ENCODE data around the gene ARHGEF25.
"Not testable (repeated sequence)": the region's sequence is repeated elsewhere in the genome, so short reads cannot be mapped to it uniquely, and the experiment has no call there.

The ARHGEF25 gene

GRCh38 chr12:57584050-57584449 lies 27.2 kb upstream of the ARHGEF25 start:
- no peak for DNase-seq
- intact Hi-C loops (cut with DNase I): loop anchor here (5.0 kb wide), 2 partner anchors 108 to 153 kb away; partner anchors contain the start of genes AGAP2 and OS9

- DNase-seq: no peak
- intact Hi-C loops (cut with DNase I): loop anchor here (5.0 kb wide), 2 partner anchors 108 to 153 kb away; partner anchors contain the start of genes AGAP2 and OS9
These were observed 26.5 kb upstream of the ARHGEF25 start for GRCh38 chr12:57584690-57585089.

GRCh38 chr12:57585156-57585555 lies 26.1 kb upstream of the ARHGEF25 start:
- DNase-seq: no peak
- intact Hi-C loops (cut with DNase I): no loop called here

GRCh38 chr12:57586128-57586527 lies 25.1 kb upstream of the ARHGEF25 start:
- peak in 1 of 10 donors; percentile 79 for DNase-seq
- intact Hi-C loops (cut with DNase I): no loop called here

GRCh38 chr12:57586832-57587429 lies 24.3 kb upstream of the ARHGEF25 start:
- peak in 1 of 10 donors; percentile 11 for DNase-seq
- intact Hi-C loops (cut with DNase I): no loop called here

- DNase-seq: peak in 1 of 10 donors; percentile 22
- intact Hi-C loops (cut with DNase I): not testable (repeated sequence)
These were observed 22.2 kb upstream of the ARHGEF25 start for GRCh38 chr12:57588951-57589610.

- no peak for DNase-seq
- intact Hi-C loops (cut with DNase I): no loop called here
These were observed 20.8 kb upstream of the ARHGEF25 start for GRCh38 chr12:57590479-57590863.

- intact Hi-C loops (cut with DNase I): no loop called here
- DNase-seq: peak; percentile 68 to 97 (median 80)
These were observed 20.1 kb upstream of the ARHGEF25 start, which contains the start of gene PIP4K2C for GRCh38 chr12:57590864-57591781. Gene PIP4K2C, plus strand, starts transcription at chr12:57591192. Its CDS starts 98 bp downstream, at chr12:57591290.

GRCh38 chr12:57591782-57592325 lies 19.4 kb upstream of the ARHGEF25 start:
- DNase-seq: no peak
- intact Hi-C loops (cut with DNase I): no loop called here

GRCh38 chr12:57592551-57593165 lies 18.6 kb upstream of the ARHGEF25 start:
- intact Hi-C loops (cut with DNase I): no loop called here
- peak in 1 of 10 donors; percentile 36 for DNase-seq

GRCh38 chr12:57593187-57593586 lies 18.0 kb upstream of the ARHGEF25 start:
- intact Hi-C loops (cut with DNase I): no loop called here

GRCh38 chr12:57600395-57600794 lies 10.8 kb upstream of the ARHGEF25 start:
- intact Hi-C loops (cut with DNase I): no loop called here
- DNase-seq: no peak

More at GRCh38 chr12:57593187-57593586, 18.0 kb upstream of the ARHGEF25 start:
- DNase-seq: no peak

- intact Hi-C loops (cut with DNase I): no loop called here
- DNase-seq: no peak
These were observed 8.7 kb upstream of the ARHGEF25 start for GRCh38 chr12:57602544-57602943.

GRCh38 chr12:57603324-57603723 lies 7.9 kb upstream of the ARHGEF25 start:
- peak in 1 of 10 donors; percentile 22 for DNase-seq
- intact Hi-C loops (cut with DNase I): no loop called here

- DNase-seq: peak in 6 of 10 donors; percentile 44 to 92 (median 60)
- intact Hi-C loops (cut with DNase I): no loop called here
These were observed 7.3 kb upstream of the ARHGEF25 start for GRCh38 chr12:57603815-57604453.

GRCh38 chr12:57604454-57604991 lies 6.7 kb upstream of the ARHGEF25 start, which contains the start of gene DTX3:
Gene DTX3, plus strand, starts transcription at chr12:57604824. Its CDS starts 1,694 bp downstream, at chr12:57606518.
- intact Hi-C loops (cut with DNase I): no loop called here
- peak; percentile 58 to 96 (median 78) for DNase-seq

- peak in 1 of 10 donors; percentile 62 for DNase-seq
These were observed 6.0 kb upstream of the ARHGEF25 start for GRCh38 chr12:57604992-57605810.

GRCh38 chr12:57605811-57606311 lies 5.4 kb upstream of the ARHGEF25 start:
- DNase-seq: peak in 1 of 10 donors; percentile 10
- intact Hi-C loops (cut with DNase I): no loop called here

More at GRCh38 chr12:57604992-57605810, 6.0 kb upstream of the ARHGEF25 start:
- intact Hi-C loops (cut with DNase I): no loop called here
